Islet precursor cell (in vitro differentiated cells): ENCODE data around the gene SDK2.
A peak's percentile ranks its signal among the peaks of the same experiment; 100 is the strongest.
"Not testable (repeated sequence)": the region's sequence is repeated elsewhere in the genome, so short reads cannot be mapped to it uniquely, and the experiment has no call there.

Source experiments
- DNase-seq: peaks from one replicate; pipeline ENCODE4 v3.0.0-alpha.2; 2018

The SDK2 gene

GRCh38 chr17:73309727-73310596, 334.3 kb downstream of the SDK2 start:
- DNase-seq: no peak

- not testable (repeated sequence) for DNase-seq
Observed at GRCh38 chr17:73308959-73309358, 335.3 kb downstream of the SDK2 start.

GRCh38 chr17:73308017-73308823, 336.0 kb downstream of the SDK2 start:
- peak; percentile 96 for DNase-seq

GRCh38 chr17:73307130-73307529, 337.1 kb downstream of the SDK2 start:
- no peak for DNase-seq

GRCh38 chr17:73305845-73306836, 338.1 kb downstream of the SDK2 start:
- peak; percentile 78 for DNase-seq

GRCh38 chr17:73304971-73305812, 339.1 kb downstream of the SDK2 start:
- DNase-seq: peak; percentile 81

GRCh38 chr17:73304438-73304837, 339.8 kb downstream of the SDK2 start:
- DNase-seq: no peak

- DNase-seq: no peak
Observed at GRCh38 chr17:73302189-73302588, 342.1 kb downstream of the SDK2 start.

- no peak for DNase-seq
Observed at GRCh38 chr17:73301369-73301768, 342.9 kb downstream of the SDK2 start.

- DNase-seq: no peak
Observed at GRCh38 chr17:73300392-73300791, 343.9 kb downstream of the SDK2 start.

- no peak for DNase-seq
Observed at GRCh38 chr17:73297934-73298861, 346.0 kb downstream of the SDK2 start.

GRCh38 chr17:73293480-73293911, 350.7 kb downstream of the SDK2 start:
- peak; percentile 89 for DNase-seq

GRCh38 chr17:73293031-73293430, 351.2 kb downstream of the SDK2 start:
- DNase-seq: peak; percentile 86

GRCh38 chr17:73292031-73292531, 352.2 kb downstream of the SDK2 start:
- DNase-seq: peak; percentile 79

GRCh38 chr17:73291260-73291801, 352.9 kb downstream of the SDK2 start:
- peak; percentile 87 for DNase-seq

- DNase-seq: peak; percentile 46
Observed at GRCh38 chr17:73290399-73291259, 353.6 kb downstream of the SDK2 start.

- no peak for DNase-seq
Observed at GRCh38 chr17:73289549-73290254, 354.5 kb downstream of the SDK2 start.
